C4-2B (cell line): ENCODE measurements around the gene PDE6A.

Experiments
- H3K27ac ChIP-seq: fragments of 450-650 bp; 2 replicates; pipeline ENCODE4 v1.5.1; 2017
- ZFX ChIP-seq: fragments of 450-650 bp; IDR thresholded peaks from 2 replicates; pipeline ENCODE4 v1.6.1; 2017
- TF ChIP-seq, protein P1 (sequence below): fragments of 450-650 bp; conservative IDR thresholded peaks from 2 replicates; pipeline ENCODE4 v1.5.1; 2017; ENCODE audit warnings: mild to moderate bottlenecking

The PDE6A gene

DNA sequence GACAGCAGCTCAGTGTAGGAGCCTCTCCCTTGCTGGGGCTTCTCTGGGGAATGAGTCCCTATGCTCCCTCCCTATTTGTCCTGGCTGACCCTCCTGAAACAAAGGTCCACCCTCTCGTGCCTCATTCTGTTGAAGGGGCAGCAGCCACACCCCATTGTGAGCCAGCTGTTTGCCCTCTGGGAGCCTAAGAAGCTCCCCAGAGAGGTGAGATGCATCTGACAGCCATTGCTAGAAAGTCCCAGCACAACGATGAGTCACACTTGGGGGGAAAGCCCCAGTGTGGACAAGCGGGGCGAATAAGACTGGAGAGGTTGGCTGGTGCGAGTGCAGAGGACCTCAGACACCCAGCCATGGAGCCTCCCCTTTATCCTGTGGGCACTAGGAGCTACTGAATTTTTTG is 113.1 kb downstream of the PDE6A start:
- no peak for TF ChIP-seq ZFX
- TF ChIP-seq, protein P1, sequence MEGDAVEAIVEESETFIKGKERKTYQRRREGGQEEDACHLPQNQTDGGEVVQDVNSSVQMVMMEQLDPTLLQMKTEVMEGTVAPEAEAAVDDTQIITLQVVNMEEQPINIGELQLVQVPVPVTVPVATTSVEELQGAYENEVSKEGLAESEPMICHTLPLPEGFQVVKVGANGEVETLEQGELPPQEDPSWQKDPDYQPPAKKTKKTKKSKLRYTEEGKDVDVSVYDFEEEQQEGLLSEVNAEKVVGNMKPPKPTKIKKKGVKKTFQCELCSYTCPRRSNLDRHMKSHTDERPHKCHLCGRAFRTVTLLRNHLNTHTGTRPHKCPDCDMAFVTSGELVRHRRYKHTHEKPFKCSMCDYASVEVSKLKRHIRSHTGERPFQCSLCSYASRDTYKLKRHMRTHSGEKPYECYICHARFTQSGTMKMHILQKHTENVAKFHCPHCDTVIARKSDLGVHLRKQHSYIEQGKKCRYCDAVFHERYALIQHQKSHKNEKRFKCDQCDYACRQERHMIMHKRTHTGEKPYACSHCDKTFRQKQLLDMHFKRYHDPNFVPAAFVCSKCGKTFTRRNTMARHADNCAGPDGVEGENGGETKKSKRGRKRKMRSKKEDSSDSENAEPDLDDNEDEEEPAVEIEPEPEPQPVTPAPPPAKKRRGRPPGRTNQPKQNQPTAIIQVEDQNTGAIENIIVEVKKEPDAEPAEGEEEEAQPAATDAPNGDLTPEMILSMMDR, result no peak
- no peak overlapping the region for H3K27ac ChIP-seq

DNA sequence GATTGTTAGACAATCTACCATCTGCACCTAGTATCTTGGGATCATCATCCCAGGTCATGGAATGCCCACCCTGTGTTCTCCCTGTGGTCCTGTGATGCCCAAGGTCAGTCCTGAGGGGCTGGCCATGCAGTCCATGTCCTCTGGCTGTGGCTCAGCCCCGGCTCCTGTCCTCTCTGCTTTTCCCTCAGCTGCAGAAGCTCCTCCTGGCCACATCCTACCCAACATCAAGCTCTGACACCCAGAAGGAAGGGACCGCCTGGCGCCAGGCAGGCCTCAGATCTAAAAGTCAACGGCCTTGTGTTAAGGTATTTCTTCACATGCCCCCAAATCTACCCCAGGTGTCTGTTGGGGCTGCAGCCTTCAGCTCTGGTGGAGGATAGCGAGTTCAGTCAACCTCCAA is 114.0 kb downstream of the PDE6A start:
- no peak overlapping the region for H3K27ac ChIP-seq
- TF ChIP-seq ZFX, result no peak
- TF ChIP-seq, protein P1, result no peak

- TF ChIP-seq, protein P1, result peak; percentile 39
- TF ChIP-seq ZFX, result no peak
- H3K27ac ChIP-seq, result no peak overlapping the region
These were observed 114.6 kb downstream of the PDE6A start for GRCh38 chr5:149829954-149830353.

DNA sequence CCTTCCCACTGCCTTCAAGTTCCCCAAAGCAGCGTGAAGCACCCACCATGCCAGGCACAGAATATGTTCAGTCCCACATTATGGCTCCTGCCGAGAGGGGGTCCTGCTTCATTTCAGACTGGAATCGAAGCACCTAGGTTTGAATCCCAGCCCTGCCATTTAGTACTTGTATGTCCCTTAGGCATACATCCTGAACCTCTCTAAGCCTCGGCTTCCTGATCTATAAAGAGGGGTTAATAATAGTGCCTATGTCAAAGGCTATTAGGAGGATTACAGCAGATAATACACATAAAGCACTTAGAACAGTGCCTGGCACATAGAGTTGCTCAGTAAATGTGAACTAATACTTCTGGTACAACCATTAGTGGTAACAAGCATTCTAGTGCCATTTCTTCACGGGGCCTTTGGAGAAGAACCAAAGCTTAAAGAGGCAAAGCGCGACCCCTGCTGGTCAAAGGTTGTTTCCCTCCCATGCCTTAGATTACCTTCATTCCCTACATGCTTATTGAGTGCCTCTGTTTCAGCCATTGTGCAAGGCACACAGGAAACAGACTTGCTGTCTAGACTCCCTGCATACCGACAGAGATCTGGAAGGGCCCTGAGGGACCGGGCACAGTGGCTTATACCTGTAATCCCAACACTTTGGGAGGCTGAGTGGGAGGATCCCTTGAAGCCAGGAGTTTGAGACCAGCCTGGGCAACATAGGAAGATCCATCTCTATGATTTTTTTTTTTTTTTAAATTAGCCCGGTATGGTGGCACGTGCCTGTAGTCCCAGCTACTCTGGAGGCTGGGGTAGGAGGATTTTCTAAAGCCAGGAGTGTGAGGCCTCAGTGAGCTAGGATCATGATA is 116.2 kb downstream of the PDE6A start:
- TF ChIP-seq, protein P1, result peak; percentile 93
- TF ChIP-seq ZFX, result no peak
- peak overlapping the region; percentile 20 for H3K27ac ChIP-seq

GRCh38 chr5:149827546-149827945 is 117.0 kb downstream of the PDE6A start:
- no peak overlapping the region for H3K27ac ChIP-seq
- TF ChIP-seq, protein P1, result no peak

GRCh38 chr5:149827086-149827485 is 117.5 kb downstream of the PDE6A start:
- TF ChIP-seq ZFX, result no peak
- TF ChIP-seq, protein P1, result no peak
- no peak overlapping the region for H3K27ac ChIP-seq

DNA sequence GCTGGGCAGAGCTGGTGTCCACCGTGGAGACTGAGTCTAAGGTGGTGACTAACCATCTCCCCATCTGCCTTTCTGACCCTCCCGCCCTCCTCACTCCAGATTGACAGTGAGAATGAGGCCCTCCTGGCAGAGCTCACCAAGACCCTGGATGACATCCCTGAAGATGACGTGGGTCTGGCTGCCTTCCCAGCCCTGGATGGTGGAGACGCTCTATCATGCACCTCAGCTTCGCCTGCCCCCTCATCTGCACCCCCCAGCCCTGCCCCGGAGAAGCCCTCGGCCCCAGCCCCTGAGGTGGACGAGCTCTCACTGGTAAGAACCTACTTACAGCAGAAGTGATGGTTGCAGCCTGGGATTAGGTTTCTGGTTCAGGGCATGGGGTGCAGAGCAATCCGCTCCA is 118.0 kb downstream of the PDE6A start:
- H3K27ac ChIP-seq, result no peak overlapping the region
- TF ChIP-seq, protein P1, result no peak
- no peak for TF ChIP-seq ZFX
